Liver (tissue), 9 donors: ENCODE results near the gene TTC23L. TPM values are rescaled to one million over a fixed set of nuclear protein-coding genes. Genes with fewer than 3 reads are reported as not detected.

Experiments
- DNase-seq: peaks from one replicate; pipeline ENCODE4 v3.0.0-alpha.2; 2017; ENCODE audit warnings: low spot score
- H3K27ac ChIP-seq, 2 donors: one replicate each; pipeline ENCODE4 v1.7.0; 2013; ENCODE audit warnings: inconsistent platforms in 2 of 2, low read length in 2 of 2, control low read depth in 1 of 2, low read depth in 1 of 2, mild to moderate bottlenecking in 1 of 2
- H3K27me3 ChIP-seq, 4 donors: one replicate each; pipeline versions ENCODE4 v1.6.1 to v1.7.0; 2013; ENCODE audit warnings: low read length in 3 of 4, inconsistent platforms in 1 of 4, mild to moderate bottlenecking in 1 of 4, moderate library complexity in 1 of 4; ENCODE audit not compliant: control insufficient read depth in 4 of 4, insufficient read depth in 4 of 4
- H3K36me3 ChIP-seq, 4 donors: one replicate each; pipeline versions ENCODE4 v1.6.1 to v1.7.0; 2013; ENCODE audit warnings: low read length in 3 of 4, mild to moderate bottlenecking in 3 of 4, low read depth in 1 of 4, moderate library complexity in 1 of 4; ENCODE audit not compliant: control insufficient read depth in 4 of 4, insufficient read depth in 3 of 4
- H3K4me1 ChIP-seq, 4 donors: one replicate each; pipeline versions ENCODE4 v1.6.1 to v1.7.0; 2013; ENCODE audit warnings: low read length in 3 of 4, mild to moderate bottlenecking in 3 of 4, moderate library complexity in 1 of 4; ENCODE audit not compliant: control insufficient read depth in 4 of 4, insufficient read depth in 4 of 4
- H3K4me3 ChIP-seq, 3 donors: one replicate each; pipeline versions ENCODE4 v1.6.1 to v1.7.0; 2013; ENCODE audit warnings: low read length in 3 of 3, control low read depth in 1 of 3, low read depth in 1 of 3, mild to moderate bottlenecking in 1 of 3
- H3K9ac ChIP-seq, 2 donors: one replicate each; pipeline ENCODE4 v1.7.0; 2013; ENCODE audit warnings: low read length in 2 of 2, mild to moderate bottlenecking in 2 of 2, moderate library complexity in 2 of 2, control low read depth in 1 of 2, low read depth in 1 of 2
- H3K9me3 ChIP-seq, 4 donors: one replicate each; pipeline versions ENCODE4 v1.6.1 to v1.7.0; 2013; ENCODE audit warnings: low read length in 3 of 4; ENCODE audit not compliant: control insufficient read depth in 4 of 4
- CTCF ChIP-seq: fragments of 150-350 bp; IDR thresholded peaks from 2 replicates; pipeline ENCODE4 v1.5.1; 2017; ENCODE audit warnings: improper control_type of control experiment, low read depth, low read length; ENCODE audit not compliant: missing input control
- EGR1 ChIP-seq, 2 donors: IDR thresholded peaks; 2 replicates each; pipeline ENCODE4 v1.6.1; 2016 to 2018; ENCODE audit warnings: antibody characterized with exemption in 2 of 2, low read depth in 2 of 2
- FOXA1 ChIP-seq: IDR thresholded peaks from 2 replicates; pipeline ENCODE4 v1.6.1; 2016; ENCODE audit warnings: antibody characterized with exemption
- FOXA2 ChIP-seq: IDR thresholded peaks from 2 replicates; pipeline ENCODE4 v1.6.1; 2016; ENCODE audit warnings: antibody characterized with exemption
- GABPA ChIP-seq, 2 donors: IDR thresholded peaks in 1 of 2; conservative IDR thresholded peaks in 1 of 2; 2 replicates each; pipeline ENCODE4 v1.6.1; 2016; ENCODE audit warnings: antibody characterized with exemption in 2 of 2, mild to moderate bottlenecking in 1 of 2, moderate library complexity in 1 of 2
- HNF4A ChIP-seq, 2 donors: conservative IDR thresholded peaks; 2 replicates each; pipeline ENCODE4 v1.6.1; 2016; ENCODE audit warnings: antibody characterized with exemption in 2 of 2, mild to moderate bottlenecking in 2 of 2
- HNF4G ChIP-seq: IDR thresholded peaks from 2 replicates; pipeline ENCODE4 v1.6.1; 2016; ENCODE audit warnings: antibody characterized with exemption
- MAX ChIP-seq: IDR thresholded peaks from 2 replicates; pipeline ENCODE4 v1.6.1; 2016; ENCODE audit warnings: antibody characterized with exemption
- NR2F2 ChIP-seq: IDR thresholded peaks from 2 replicates; pipeline ENCODE4 v1.6.1; 2016; ENCODE audit warnings: antibody characterized with exemption
- REST ChIP-seq: IDR thresholded peaks from 2 replicates; pipeline ENCODE4 v1.6.1; 2016; ENCODE audit warnings: antibody characterized with exemption, mild to moderate bottlenecking
- RXRA ChIP-seq, 2 donors: IDR thresholded peaks; 2 replicates each; pipeline ENCODE4 v1.6.1; 2017 to 2018; ENCODE audit warnings: antibody characterized with exemption in 2 of 2, mild to moderate bottlenecking in 1 of 2
- SP1 ChIP-seq: IDR thresholded peaks from 2 replicates; pipeline ENCODE4 v1.6.1; 2018; ENCODE audit warnings: antibody characterized with exemption, mild to moderate bottlenecking
- TAF1 ChIP-seq: conservative IDR thresholded peaks from 2 replicates; pipeline ENCODE4 v1.6.1; 2016; ENCODE audit warnings: antibody characterized with exemption, mild to moderate bottlenecking
- ZBTB33 ChIP-seq: IDR thresholded peaks from 2 replicates; pipeline ENCODE4 v1.6.1; 2016; ENCODE audit warnings: antibody characterized with exemption
- WGBS: extraction: QIAGEN DNeasy Blood & Tissue Kit; methylation state at CpG from one replicate; pipeline ENCODE4 v1.1.7; 2013; 5-methylcytosine and 5-hydroxymethylcytosine counted together
- polyA plus RNA-seq, 2 donors: library from polyadenylated mRNA; stranded (reverse) in 1 of 2; unstranded in 1 of 2; fragments of 200-250 nt in 1 of 2; fragments of >200 nt in 1 of 2; fragmentation: Nextera tagmentation in 1 of 2; extraction: Ambion mirVana in 1 of 2; gene quantifications; one replicate each; pipeline versions ENCODE4 v1.2.1 to v1.2.3, GENCODE V29; 2013 to 2015
- total RNA-seq, 2 donors: library from RNA; depleted of rRNA; stranded (reverse); fragments of >200 nt; gene quantifications; one replicate each; pipeline ENCODE4 v1.2.3, GENCODE V29; 2014
- donor health status: healthy.
- donor health status: healthy.
- donor health status: healthy.
- donor health status: healthy.
- donor health status: healthy.

TTC23L gene
- total and polyA plus RNA-seq, 4 donors, result 0.03 to 0.19 (median 0.08) TPM; not detected in 1

GRCh38 chr5:34892414-34892813 is 53.5 kb downstream of the TTC23L start (continued):
- TF ChIP-seq CTCF (no peak), FOXA1 (no peak), FOXA2 (no peak)

GRCh38 chr5:34894716-34895115 is 55.8 kb downstream of the TTC23L start:
- WGBS, result 97% methylated on average over 1 of the region's 1 CpG
- no peak overlapping the region for H3K9ac ChIP-seq
- no peaks in the 10 kb centered on the region for H3K36me3 ChIP-seq
- no peaks in the 10 kb centered on the region for H3K9me3 ChIP-seq
- no peaks in the 10 kb centered on the region for H3K27me3 ChIP-seq
- no peak overlapping the region for H3K4me3 ChIP-seq
- no peak overlapping the region for H3K27ac ChIP-seq
- TF ChIP-seq FOXA2 (no peak), HNF4G (no peak), EGR1 (IDR thresholded peaks at IDR 0.05; ENCODE audit: low read depth in 2 of 2) (no peak), FOXA1 (no peak), MAX (no peak), RXRA (IDR thresholded peaks at IDR 0.05) (no peak), GABPA (IDR thresholded peaks at IDR 0.05 in 1 of 2, conservative IDR thresholded peaks at IDR 0.05 in 1 of 2) (no peak), HNF4A (conservative IDR thresholded peaks at IDR 0.05) (no peak), NR2F2 (no peak), TAF1 (no peak), CTCF (no peak), REST (no peak), SP1 (no peak), ZBTB33 (no peak)
- H3K4me1 ChIP-seq, result no peaks in the 10 kb centered on the region
- no peak for DNase-seq
